ENCODE results near the gene TRPC4AP. TPM values are rescaled to one million over a fixed set of nuclear protein-coding genes. Genes with fewer than 3 reads are reported as not detected.

Gene TRPC4AP
- total RNA-seq, 1 donor from 2014 or later, result 52.2 TPM

- FAIRE-seq (no peak), DNase-seq (ENCODE audit: low spot score in 2 of 2) (no peak)
These were observed 114.4 kb downstream of the TRPC4AP start for GRCh38 chr20:34978092-34978744.

GRCh38 chr20:34977365-34978091 is 115.1 kb downstream of the TRPC4AP start:
- FAIRE-seq, result no peak
- no peak for DNase-seq (ENCODE audit: low spot score in 2 of 2)

- FAIRE-seq (no peak), DNase-seq (ENCODE audit: low spot score in 2 of 2) (no peak)
These were observed 116.3 kb downstream of the TRPC4AP start for GRCh38 chr20:34976286-34976685.

GRCh38 chr20:34974246-34974645 is 118.4 kb downstream of the TRPC4AP start:
- DNase-seq (ENCODE audit: low spot score in 2 of 2) (no peak), FAIRE-seq (no peak)

- FAIRE-seq, result no peak
- DNase-seq (ENCODE audit: low spot score in 2 of 2), result no peak
These were observed 120.9 kb downstream of the TRPC4AP start for GRCh38 chr20:34971561-34972235.

- no peak for FAIRE-seq
These were observed 121.6 kb downstream of the TRPC4AP start for GRCh38 chr20:34970846-34971560.

DNA sequence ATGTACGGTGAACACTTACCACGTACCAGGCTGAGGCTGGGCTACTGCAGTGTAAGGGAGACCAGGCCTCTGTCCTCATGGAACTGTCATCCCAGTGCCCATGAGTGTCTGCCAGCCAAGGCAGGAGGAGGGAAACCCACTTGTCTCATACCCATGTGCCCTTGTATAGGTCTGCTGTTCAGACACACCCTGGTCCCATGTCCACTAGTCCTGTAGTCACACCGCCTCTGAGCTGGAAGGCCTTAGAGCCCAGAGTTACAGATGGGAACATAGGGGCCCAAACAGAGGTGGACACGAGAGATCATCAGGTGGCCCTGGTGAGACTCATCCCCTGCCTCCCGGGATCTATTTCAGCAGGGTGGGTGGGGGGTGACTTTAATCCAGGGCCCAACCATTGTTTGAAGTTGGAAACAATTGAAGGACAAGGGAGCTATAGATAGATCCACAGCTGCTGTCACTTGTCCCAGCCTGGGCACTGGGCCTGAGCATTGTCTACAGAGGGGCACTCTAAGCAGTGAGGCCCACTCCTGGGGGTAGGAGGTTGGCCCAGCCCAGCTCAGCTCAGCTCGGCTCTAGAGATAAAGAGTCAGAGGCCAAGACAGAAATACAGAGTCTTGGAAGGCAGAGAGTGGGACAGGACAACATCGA is 122.3 kb downstream of the TRPC4AP start:
- DNase-seq (ENCODE audit: low spot score in 2 of 2), result no peak

More at GRCh38 chr20:34970846-34971560, 121.6 kb downstream of the TRPC4AP start:
- no peak for DNase-seq (ENCODE audit: low spot score in 2 of 2)

GRCh38 chr20:34968042-34968775 is 124.4 kb downstream of the TRPC4AP start:
- FAIRE-seq (no peak), DNase-seq (ENCODE audit: low spot score in 2 of 2) (no peak)

More for the DNA sequence above, 122.3 kb downstream of the TRPC4AP start:
- FAIRE-seq, result no peak

DNA sequence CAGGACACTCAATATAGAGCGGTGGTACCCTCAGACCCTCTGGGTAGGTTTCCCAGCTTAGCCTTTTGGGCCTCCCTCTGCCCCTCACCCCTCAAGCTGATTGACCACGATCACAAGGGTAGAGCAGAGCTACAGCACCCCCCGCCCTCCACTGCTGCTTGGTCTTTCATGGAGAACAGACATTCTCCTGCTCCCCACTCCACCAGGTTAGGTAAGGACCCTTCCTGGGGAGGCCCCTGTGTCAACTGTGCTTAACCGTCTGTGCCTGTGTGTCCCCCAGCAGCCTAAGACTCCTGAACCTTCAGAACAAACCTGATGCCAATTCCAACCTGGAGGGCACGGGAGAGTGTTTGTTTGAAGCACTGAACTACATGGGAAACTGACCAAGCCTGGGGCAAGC is 125.2 kb downstream of the TRPC4AP start:
- no peak for DNase-seq (ENCODE audit: low spot score in 2 of 2)
- FAIRE-seq, result no peak

DNA sequence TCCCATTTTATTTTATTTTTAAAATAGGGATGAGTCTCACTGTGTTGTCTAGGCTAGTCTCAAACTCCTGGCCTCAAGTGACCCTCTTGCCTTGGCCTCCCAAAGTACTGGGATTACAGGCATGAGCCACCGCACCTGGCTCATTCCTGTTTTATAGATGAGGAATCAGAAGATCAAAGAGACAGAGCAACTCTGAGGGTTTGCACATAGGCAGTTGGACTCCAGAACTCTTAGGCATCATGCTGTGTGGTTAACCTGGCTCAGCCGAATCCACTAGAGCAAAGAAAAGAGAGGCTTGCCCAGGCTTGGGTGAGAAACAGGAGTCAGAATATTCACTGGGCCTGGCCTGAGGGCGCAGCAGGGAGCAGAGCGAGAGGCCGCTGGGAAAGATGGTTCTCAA is 127.6 kb downstream of the TRPC4AP start:
- no peak for DNase-seq (ENCODE audit: low spot score in 2 of 2)
- FAIRE-seq, result no peak

DNA sequence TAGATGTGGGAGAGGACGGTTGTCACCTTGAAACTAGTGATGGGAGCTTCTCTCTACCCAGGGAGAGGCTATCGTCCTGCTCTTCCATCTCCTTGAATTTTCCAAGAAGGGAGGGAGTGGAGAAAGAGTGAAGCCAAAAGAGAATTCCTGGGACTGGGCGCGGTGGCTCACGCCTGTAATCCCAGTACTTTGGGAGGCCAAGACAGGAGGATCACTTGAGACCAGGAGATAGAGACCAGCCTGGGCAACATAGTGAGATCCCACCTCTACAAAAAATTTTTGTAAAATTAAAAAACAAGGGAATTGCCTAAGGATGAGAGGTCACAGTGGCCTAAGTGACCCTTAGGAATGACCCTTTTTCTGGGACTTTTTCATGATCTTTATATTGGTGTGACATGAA is 128.1 kb downstream of the TRPC4AP start:
- no peak for DNase-seq (ENCODE audit: low spot score in 2 of 2)
- FAIRE-seq, result no peak

- DNase-seq (ENCODE audit: low spot score in 2 of 2), result no peak
- FAIRE-seq, result no peak
These were observed 135.7 kb downstream of the TRPC4AP start for GRCh38 chr20:34956751-34957472.

GRCh38 chr20:34956041-34956458 is 136.6 kb downstream of the TRPC4AP start:
- DNase-seq (ENCODE audit: low spot score in 2 of 2) (no peak), FAIRE-seq (no peak)

- peak; percentile 78 to 93 for DNase-seq (ENCODE audit: low spot score in 2 of 2)
- FAIRE-seq, result no peak
These were observed 137.2 kb downstream of the TRPC4AP start, which contains the start of the genes GSS and MYH7B for GRCh38 chr20:34955231-34956040. Gene GSS, minus strand, starts transcription at chr20:34955806. Its CDS starts 3,954 bp downstream, at chr20:34951852. Gene MYH7B, plus strand, starts transcription at chr20:34955868. Its CDS starts 22,138 bp downstream, at chr20:34978006.

DNA sequence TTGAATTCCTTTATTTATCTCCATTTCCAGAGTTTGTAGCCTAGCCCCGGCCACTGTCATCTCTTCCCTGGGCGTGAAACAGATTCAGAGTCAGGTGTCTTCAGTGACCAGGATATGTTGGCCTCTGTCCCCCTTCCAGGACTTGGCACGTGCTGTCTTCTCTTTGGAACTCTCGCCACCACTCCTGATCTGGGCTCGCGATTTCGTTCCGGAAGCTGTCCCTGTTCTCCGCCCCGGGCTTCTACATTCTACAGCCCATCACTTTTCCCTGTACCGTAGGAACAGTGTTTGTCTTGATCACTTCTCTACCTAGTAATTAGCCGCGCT is 137.7 kb downstream of the TRPC4AP start:
- DNase-seq (ENCODE audit: low spot score in 2 of 2), result no peak
- no peak for FAIRE-seq

DNA sequence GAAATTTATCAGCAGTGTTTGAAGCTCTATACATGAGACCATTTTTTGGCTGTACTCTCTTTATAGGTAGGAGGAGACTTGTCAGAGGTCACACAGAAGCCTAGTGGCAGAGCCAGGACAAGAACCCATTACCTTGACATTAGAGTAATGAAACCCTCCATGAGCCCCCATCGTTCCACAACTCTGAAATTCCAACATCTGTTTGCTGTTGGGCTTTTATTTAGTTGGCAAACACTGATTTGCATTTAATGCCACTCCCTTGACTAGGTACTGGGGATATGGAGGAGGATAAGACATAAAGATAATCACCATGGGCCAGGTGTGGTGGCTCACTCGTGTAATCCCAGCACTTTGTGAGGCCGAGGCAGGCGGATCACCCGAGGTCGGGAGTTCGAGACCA is 138.6 kb downstream of the TRPC4AP start:
- DNase-seq (ENCODE audit: low spot score in 2 of 2) (no peak), FAIRE-seq (no peak)

DNA sequence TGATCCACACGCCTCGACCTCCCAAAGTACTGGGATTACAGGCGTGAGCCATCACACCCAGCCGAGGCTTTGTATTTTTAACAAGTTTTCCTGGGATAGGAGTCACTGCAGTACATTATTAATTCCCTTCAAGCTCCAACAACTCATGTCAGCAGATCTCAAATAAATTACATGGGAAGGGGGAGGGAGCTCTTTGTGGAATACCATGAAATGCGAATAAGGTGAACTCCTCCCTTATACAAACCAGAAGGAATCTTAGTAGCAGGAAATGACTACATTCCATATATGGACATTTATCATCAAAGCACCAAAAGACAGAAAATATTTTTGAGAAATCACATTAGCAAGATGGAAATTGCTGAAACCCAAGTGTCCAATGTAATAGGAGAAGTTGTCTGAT is 139.9 kb downstream of the TRPC4AP start:
- FAIRE-seq, result no peak
- no peak for DNase-seq (ENCODE audit: low spot score in 2 of 2)

Data from frontal cortex (tissue), 4 donors.